ENCODE data around the gene ANXA1. TPM values are rescaled to one million over a fixed set of nuclear protein-coding genes. Genes with fewer than 3 reads are reported as not detected.

ANXA1 gene
- total RNA-seq, 2 donors from 2014 or later: 0.82 to 8.9 TPM

DNA sequence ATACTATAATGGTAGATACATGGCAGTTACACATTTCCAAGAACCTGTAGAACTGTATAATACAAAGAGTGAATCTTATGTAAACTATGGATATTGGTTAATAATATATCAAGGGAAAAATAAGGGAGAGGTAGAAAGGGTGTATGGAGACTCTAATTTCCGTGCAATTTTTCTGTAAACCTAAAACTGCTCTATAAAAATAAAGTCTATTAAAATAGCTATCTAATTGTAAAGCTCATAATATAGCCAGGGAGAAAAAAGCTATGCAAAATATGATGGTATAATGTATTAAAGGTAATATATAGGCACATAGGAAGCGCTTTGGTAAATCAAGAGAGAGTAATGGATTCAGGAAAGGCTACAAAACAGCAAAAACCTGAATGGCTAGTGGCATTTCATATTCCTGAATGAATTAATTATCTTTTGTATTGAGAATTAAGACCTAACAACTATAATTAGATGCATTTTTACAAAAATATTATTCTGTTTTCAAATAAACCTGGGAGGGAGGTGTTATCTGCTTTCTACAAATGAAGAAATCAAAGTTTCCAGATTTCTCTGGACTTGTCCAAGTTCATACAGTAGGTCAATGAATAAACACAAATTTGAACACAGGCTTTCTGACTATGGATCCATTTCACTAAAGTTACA lies 22.8 kb downstream of the ANXA1 start:
- 91 to 100% methylated on average over 1 of the region's 2 CpGs for WGBS, 2 experiments (ENCODE audit: insufficient coverage in 1 of 2, insufficient read length in 1 of 2)
- H3K9me3 Mint-ChIP-seq: no peaks in the 10 kb centered on the region
- no peak overlapping the region for H3K9ac ChIP-seq (ENCODE audit: extremely low read depth, low read length, poor library complexity, severe bottlenecking)
- H3K4me3 Mint-ChIP-seq: no peak overlapping the region
- TF ChIP-seq, protein P1, sequence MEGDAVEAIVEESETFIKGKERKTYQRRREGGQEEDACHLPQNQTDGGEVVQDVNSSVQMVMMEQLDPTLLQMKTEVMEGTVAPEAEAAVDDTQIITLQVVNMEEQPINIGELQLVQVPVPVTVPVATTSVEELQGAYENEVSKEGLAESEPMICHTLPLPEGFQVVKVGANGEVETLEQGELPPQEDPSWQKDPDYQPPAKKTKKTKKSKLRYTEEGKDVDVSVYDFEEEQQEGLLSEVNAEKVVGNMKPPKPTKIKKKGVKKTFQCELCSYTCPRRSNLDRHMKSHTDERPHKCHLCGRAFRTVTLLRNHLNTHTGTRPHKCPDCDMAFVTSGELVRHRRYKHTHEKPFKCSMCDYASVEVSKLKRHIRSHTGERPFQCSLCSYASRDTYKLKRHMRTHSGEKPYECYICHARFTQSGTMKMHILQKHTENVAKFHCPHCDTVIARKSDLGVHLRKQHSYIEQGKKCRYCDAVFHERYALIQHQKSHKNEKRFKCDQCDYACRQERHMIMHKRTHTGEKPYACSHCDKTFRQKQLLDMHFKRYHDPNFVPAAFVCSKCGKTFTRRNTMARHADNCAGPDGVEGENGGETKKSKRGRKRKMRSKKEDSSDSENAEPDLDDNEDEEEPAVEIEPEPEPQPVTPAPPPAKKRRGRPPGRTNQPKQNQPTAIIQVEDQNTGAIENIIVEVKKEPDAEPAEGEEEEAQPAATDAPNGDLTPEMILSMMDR (conservative IDR thresholded peaks at IDR 0.05): no peak
- no peak for DNase-seq
- no peak overlapping the region for H3K27ac Mint-ChIP-seq
- H3K9me3 ChIP-seq (ENCODE audit: control insufficient read depth, low read length): no peaks in the 10 kb centered on the region
- no peaks in the 10 kb centered on the region for H3K4me1 ChIP-seq (ENCODE audit: control insufficient read depth, insufficient read depth, low read length)
- no peaks in the 10 kb centered on the region for H3K36me3 Mint-ChIP-seq (ENCODE audit: low read depth)
- no peaks in the 10 kb centered on the region for H3K36me3 ChIP-seq (ENCODE audit: control insufficient read depth, insufficient read depth, low read length)
- H3K27me3 Mint-ChIP-seq (ENCODE audit: insufficient read depth): no peaks in the 10 kb centered on the region
- no peak overlapping the region for H3K4me3 ChIP-seq (ENCODE audit: low read length)
- no peak overlapping the region for H3K27ac ChIP-seq (ENCODE audit: low read depth, low read length)
- peaks cover 8% of the 10 kb centered on the region for H3K4me1 Mint-ChIP-seq
- H3K27me3 ChIP-seq (ENCODE audit: control insufficient read depth, insufficient read depth, low read length, poor library complexity, severe bottlenecking): no peaks in the 10 kb centered on the region

DNA sequence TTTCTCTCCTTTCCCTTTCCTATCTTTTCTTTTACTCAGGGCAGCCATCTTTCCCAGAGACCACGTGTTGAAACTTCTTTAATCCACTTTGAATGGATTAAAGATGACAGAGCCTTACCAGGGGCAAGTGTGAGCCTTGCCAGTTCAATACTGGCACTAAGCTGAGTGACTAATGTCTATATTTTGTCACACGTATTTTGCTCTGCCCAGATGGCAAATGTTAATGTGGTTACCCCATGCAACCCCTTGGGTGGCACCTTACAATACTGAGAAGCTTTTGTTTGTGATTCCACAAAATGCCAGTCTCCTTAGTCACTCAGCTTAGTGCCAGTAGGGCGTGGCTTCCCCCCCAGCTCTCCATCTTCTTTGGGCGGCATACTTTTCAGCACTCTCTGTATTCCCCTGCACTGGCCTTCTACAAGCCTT lies 24.8 kb downstream of the ANXA1 start:
- Mint-ChIP-seq H3K27me3 (ENCODE audit: insufficient read depth) (no peaks in the 10 kb centered on the region), H3K27ac (no peak overlapping the region), H3K36me3 (ENCODE audit: low read depth) (no peaks in the 10 kb centered on the region), H3K4me3 (no peak overlapping the region), H3K4me1 (peaks cover 11% of the 10 kb centered on the region), H3K9me3 (no peaks in the 10 kb centered on the region)
- WGBS, 2 experiments (ENCODE audit: insufficient coverage in 1 of 2, insufficient read length in 1 of 2): 85 to 86% methylated on average over 4 of the region's 4 CpGs
- TF ChIP-seq, protein P1 (conservative IDR thresholded peaks at IDR 0.05): no peak
- no peak overlapping the region for H3K27ac ChIP-seq (ENCODE audit: low read depth, low read length)
- H3K9me3 ChIP-seq (ENCODE audit: control insufficient read depth, low read length): no peaks in the 10 kb centered on the region
- no peaks in the 10 kb centered on the region for H3K4me1 ChIP-seq (ENCODE audit: control insufficient read depth, insufficient read depth, low read length)
- no peak overlapping the region for H3K4me3 ChIP-seq (ENCODE audit: low read length)
- DNase-seq: no peak
- no peaks in the 10 kb centered on the region for H3K27me3 ChIP-seq (ENCODE audit: control insufficient read depth, insufficient read depth, low read length, poor library complexity, severe bottlenecking)
- H3K36me3 ChIP-seq (ENCODE audit: control insufficient read depth, insufficient read depth, low read length): no peaks in the 10 kb centered on the region
- no peak overlapping the region for H3K9ac ChIP-seq (ENCODE audit: extremely low read depth, low read length, poor library complexity, severe bottlenecking)

DNA sequence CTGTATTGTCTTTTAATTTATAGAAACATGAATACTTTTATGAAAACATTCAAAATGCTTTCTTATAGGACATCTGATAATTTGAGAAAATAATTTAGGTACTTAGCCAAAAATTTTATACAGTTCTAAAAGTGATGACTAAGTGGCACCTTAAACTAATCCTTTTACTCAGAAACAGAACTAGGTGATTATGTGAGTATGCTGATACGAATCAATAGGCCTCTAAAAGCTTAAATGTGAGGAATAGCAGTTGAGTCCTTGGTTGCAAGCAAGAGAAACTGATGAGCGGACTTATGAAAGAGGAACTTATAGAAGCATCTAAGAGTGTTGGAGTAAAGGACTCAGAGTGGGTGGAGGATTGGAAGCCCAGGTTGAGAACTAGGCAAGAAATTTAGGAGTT lies 26.4 kb downstream of the ANXA1 start:
- Histone ChIP-seq H3K9me3 (ENCODE audit: control insufficient read depth, low read length) (no peaks in the 10 kb centered on the region), H3K9ac (ENCODE audit: extremely low read depth, low read length, poor library complexity, severe bottlenecking) (no peak overlapping the region), H3K4me3 (ENCODE audit: low read length) (no peak overlapping the region), H3K36me3 (ENCODE audit: control insufficient read depth, insufficient read depth, low read length) (no peaks in the 10 kb centered on the region), H3K27me3 (ENCODE audit: control insufficient read depth, insufficient read depth, low read length, poor library complexity, severe bottlenecking) (no peaks in the 10 kb centered on the region), H3K4me1 (ENCODE audit: control insufficient read depth, insufficient read depth, low read length) (no peaks in the 10 kb centered on the region), H3K27ac (ENCODE audit: low read depth, low read length) (no peak overlapping the region)
- Mint-ChIP-seq H3K4me1 (peaks cover 9% of the 10 kb centered on the region), H3K9me3 (no peaks in the 10 kb centered on the region), H3K36me3 (ENCODE audit: low read depth) (no peaks in the 10 kb centered on the region), H3K27ac (no peak overlapping the region), H3K4me3 (no peak overlapping the region), H3K27me3 (ENCODE audit: insufficient read depth) (no peaks in the 10 kb centered on the region)
- no peak for DNase-seq
- TF ChIP-seq, protein P1 (conservative IDR thresholded peaks at IDR 0.05): no peak
- 94% methylated on average over 2 of the region's 2 CpGs; no CpG with 5 or more reads in 1 of the 2 experiments for WGBS, 2 experiments (ENCODE audit: insufficient coverage in 1 of 2, insufficient read length in 1 of 2)

All from endodermal cell (in vitro differentiated cells).